ENCODE data around the gene ACHE. TPM values are rescaled to one million over a fixed set of nuclear protein-coding genes. Genes with fewer than 3 reads are reported as not detected.
A peak's percentile ranks its signal among the peaks of the same experiment; 100 is the strongest.

ACHE gene
- total RNA-seq, 1 donor from 2014 or later = 9.3 TPM

- Histone ChIP-seq H3K4me3 (peak within 1 kb of the TSS; percentile 77 to 86), H3K4me1 (peaks cover 41% of the 10 kb centered on the region), H3K27me3 (no peaks in the 10 kb centered on the region), H3K36me3 (peaks cover 0 to 22% of the 10 kb centered on the region in 2 donors), H3K27ac (peak within 1 kb of the TSS; percentile 98), H3K9me3 (no peaks in the 10 kb centered on the region)
- intact Hi-C loops (cut with DNase I) = loop anchor here (10.0 kb wide), 1 partner anchor 322 kb away; no protein-coding TSS in a partner anchor
- TF ChIP-seq CTCF (IDR thresholded peaks at IDR 0.05) (no peak), POLR2A (IDR thresholded peaks at IDR 0.05) (peak in 1 of 2 donors; percentile 21), POLR2AphosphoS5 (IDR thresholded peaks at IDR 0.05; ENCODE audit: insufficient read depth in 1 of 2, low read depth in 1 of 2) (peak; percentile 86 to 88)
- DNase-seq (ENCODE audit: extremely low spot score in 2 of 2) = no peak
Measured at GRCh38 chr7:100867040-100867775, 28.5 kb downstream of the ACHE start, which contains the start of gene TRIP6. TRIP6 (plus strand) TSS chr7:100867387; CDS start chr7:100867498, 111 bp downstream.

- Histone ChIP-seq H3K4me1 (peaks cover 41% of the 10 kb centered on the region), H3K27me3 (no peaks in the 10 kb centered on the region), H3K36me3 (peaks cover 0 to 18% of the 10 kb centered on the region in 2 donors), H3K4me3 (peak overlapping the region; percentile 77 to 86), H3K27ac (peak overlapping the region; percentile 98), H3K9me3 (no peaks in the 10 kb centered on the region)
- no peak for DNase-seq (ENCODE audit: extremely low spot score in 2 of 2)
- TF ChIP-seq CTCF (IDR thresholded peaks at IDR 0.05) (no peak), POLR2A (IDR thresholded peaks at IDR 0.05) (no peak), POLR2AphosphoS5 (IDR thresholded peaks at IDR 0.05; ENCODE audit: insufficient read depth in 1 of 2, low read depth in 1 of 2) (no peak)
- intact Hi-C loops (cut with DNase I) = loop anchor here (10.0 kb wide), 1 partner anchor 322 kb away; no protein-coding TSS in a partner anchor
Measured at GRCh38 chr7:100866729-100867039, 29.0 kb downstream of the ACHE start.

- Histone ChIP-seq H3K4me1 (peaks cover 41% of the 10 kb centered on the region), H3K36me3 (peaks cover 0 to 18% of the 10 kb centered on the region in 2 donors), H3K27ac (peak overlapping the region; percentile 98), H3K9me3 (no peaks in the 10 kb centered on the region), H3K27me3 (no peaks in the 10 kb centered on the region), H3K4me3 (peak overlapping the region; percentile 77 to 86)
- no peak for DNase-seq (ENCODE audit: extremely low spot score in 2 of 2)
- intact Hi-C loops (cut with DNase I) = loop anchor here (10.0 kb wide), 1 partner anchor 321 kb away; no protein-coding TSS in a partner anchor
- TF ChIP-seq POLR2AphosphoS5 (IDR thresholded peaks at IDR 0.05; ENCODE audit: insufficient read depth in 1 of 2, low read depth in 1 of 2) (peak in 1 of 2 donors; percentile 32), POLR2A (IDR thresholded peaks at IDR 0.05) (no peak)
Measured at GRCh38 chr7:100865938-100866728, 29.6 kb downstream of the ACHE start.

DNA sequence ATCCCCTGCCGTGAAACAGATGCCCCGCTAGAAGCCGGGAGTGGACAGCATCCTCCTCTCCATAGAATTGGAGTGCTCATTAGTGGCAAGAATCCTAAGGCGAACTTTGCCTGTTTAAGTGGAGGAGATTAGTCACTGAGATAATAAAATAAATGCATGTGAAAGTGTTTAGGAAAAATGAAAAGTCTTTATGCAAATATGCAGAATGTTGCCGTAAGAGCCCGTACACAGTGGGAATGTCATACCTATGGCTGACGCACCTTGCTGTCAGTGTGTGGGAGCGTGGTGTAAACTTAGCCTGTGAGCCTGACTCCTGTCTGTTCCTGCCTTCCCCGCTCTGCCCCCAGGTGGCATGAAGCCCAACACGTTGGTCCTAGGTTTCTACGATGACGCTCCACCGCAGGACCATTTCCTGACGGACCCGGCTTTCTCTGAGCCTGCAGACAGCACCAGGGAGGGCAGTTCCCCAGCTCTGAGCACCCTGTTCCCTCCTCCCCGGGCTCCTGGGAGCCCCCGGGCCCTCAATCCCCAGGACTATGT, 30.2 kb downstream of the ACHE start:
- Histone ChIP-seq H3K4me3 (peak overlapping the region in 1 of 2 donors; percentile 86), H3K9me3 (no peaks in the 10 kb centered on the region), H3K4me1 (peaks cover 41% of the 10 kb centered on the region), H3K36me3 (peaks cover 0 to 18% of the 10 kb centered on the region in 2 donors), H3K27me3 (no peaks in the 10 kb centered on the region), H3K27ac (peak overlapping the region; percentile 98)
- intact Hi-C loops (cut with DNase I) = loop anchor here (10.0 kb wide), 1 partner anchor 321 kb away; no protein-coding TSS in a partner anchor
- TF ChIP-seq CTCF (IDR thresholded peaks at IDR 0.05) (no peak), POLR2AphosphoS5 (IDR thresholded peaks at IDR 0.05; ENCODE audit: insufficient read depth in 1 of 2, low read depth in 1 of 2) (no peak), POLR2A (IDR thresholded peaks at IDR 0.05) (no peak)
- DNase-seq (ENCODE audit: extremely low spot score in 2 of 2) = no peak

DNA sequence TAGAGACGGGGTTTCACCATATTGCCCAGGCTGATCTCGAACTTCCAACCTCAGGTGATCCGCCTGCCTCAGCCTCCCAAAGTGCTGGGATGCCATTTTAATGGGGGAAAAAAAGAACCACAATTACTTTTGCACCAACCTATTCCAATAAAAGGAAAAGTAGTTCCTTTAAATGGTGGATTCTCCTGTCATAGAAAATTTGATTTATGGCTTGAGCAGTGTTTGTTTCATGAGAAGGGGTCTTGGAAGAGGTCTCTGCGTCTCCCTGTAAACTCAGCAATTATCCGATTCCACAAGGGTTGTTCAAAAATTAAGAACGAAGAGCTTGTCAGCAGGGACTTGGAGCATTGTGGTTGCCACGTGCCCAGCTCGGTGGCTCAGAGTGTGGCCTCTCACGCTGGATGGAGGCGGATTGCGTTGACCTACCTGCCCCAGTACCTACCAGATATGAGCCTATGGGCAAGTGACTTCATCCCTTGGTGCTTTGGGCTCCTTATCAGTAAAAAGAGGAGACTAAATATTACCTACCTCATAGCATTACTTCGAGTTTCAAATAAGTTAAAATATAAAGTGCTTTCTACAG, 31.3 kb downstream of the ACHE start:
- no peak for DNase-seq (ENCODE audit: extremely low spot score in 2 of 2)
- Histone ChIP-seq H3K9me3 (no peaks in the 10 kb centered on the region), H3K4me1 (peaks cover 39% of the 10 kb centered on the region), H3K27ac (no peak overlapping the region), H3K4me3 (no peak overlapping the region), H3K36me3 (peaks cover 0 to 20% of the 10 kb centered on the region in 2 donors), H3K27me3 (no peaks in the 10 kb centered on the region)
- TF ChIP-seq POLR2AphosphoS5 (IDR thresholded peaks at IDR 0.05; ENCODE audit: insufficient read depth in 1 of 2, low read depth in 1 of 2) (no peak), CTCF (IDR thresholded peaks at IDR 0.05) (no peak), POLR2A (IDR thresholded peaks at IDR 0.05) (no peak)
- intact Hi-C loops (cut with DNase I) = loop anchor here (10.0 kb wide), 1 partner anchor 320 kb away; no protein-coding TSS in a partner anchor

Measured in vagina (tissue), 2 donors.